ENCODE results near the gene PCGF6. TPM values are rescaled to one million over a fixed set of nuclear protein-coding genes. Genes with fewer than 3 reads are reported as not detected.
"Not testable (repeated sequence)": the region's sequence is repeated elsewhere in the genome, so short reads cannot be mapped to it uniquely, and the experiment has no call there.

PCGF6 gene
- total and polyA plus RNA-seq, 11 donors = 5.3 to 8.5 (median 6.6) TPM

GRCh38 chr10:103355906-103356599 lies 5.1 kb upstream of the PCGF6 start:
- Histone ChIP-seq H3K4me3 (no peak overlapping the region), H3K27me3 (no peaks in the 10 kb centered on the region), H3K36me3 (no peaks in the 10 kb centered on the region), H3K27ac (no peak overlapping the region), H3K4me1 (peaks cover 0 to 5% (median 2%) of the 10 kb centered on the region in 12 donors), H3K9me3 (no peaks in the 10 kb centered on the region)
- ATAC-seq (no peak), DNase-seq (no peak)
- intact Hi-C loops (cut with DNase I) = no loop called here
- 74 to 80% (median 78%) methylated on average over 5 of the region's 5 CpGs for WGBS, 4 donors
- TF ChIP-seq POLR2A (IDR thresholded peaks at IDR 0.05) (no peak), CTCF (IDR thresholded peaks at IDR 0.05) (no peak)

- WGBS, 4 donors = 90 to 95% (median 91%) methylated on average over 4 of the region's 4 CpGs
- H3K4me3 ChIP-seq; H3K36me3 ChIP-seq; H3K9me3 ChIP-seq; DNase-seq; H3K27me3 ChIP-seq; intact Hi-C loops (cut with DNase I); H3K27ac ChIP-seq; ATAC-seq: not testable (repeated sequence)
- peaks cover 0 to 13% (median 6%) of the 10 kb centered on the region in 12 donors for H3K4me1 ChIP-seq
These were observed 3.6 kb upstream of the PCGF6 start for GRCh38 chr10:103354567-103354966.

GRCh38 chr10:103353281-103353680 lies 2.3 kb upstream of the PCGF6 start:
- ATAC-seq (no peak), DNase-seq (no peak)
- TF ChIP-seq CTCF (IDR thresholded peaks at IDR 0.05) (no peak), POLR2A (IDR thresholded peaks at IDR 0.05) (no peak)
- Histone ChIP-seq H3K27me3 (no peaks in the 10 kb centered on the region), H3K27ac (no peak overlapping the region), H3K4me1 (peaks cover 0 to 14% (median 6%) of the 10 kb centered on the region in 12 donors), H3K4me3 (no peak overlapping the region), H3K9me3 (no peaks in the 10 kb centered on the region), H3K36me3 (peaks cover 0 to 8% (median 4%) of the 10 kb centered on the region in 9 donors)
- 31 to 44% (median 35%) methylated on average over 2 of the region's 2 CpGs for WGBS, 4 donors
- intact Hi-C loops (cut with DNase I) = no loop called here

GRCh38 chr10:103350175-103350516 lies 794 bp downstream of the PCGF6 start:
- H3K4me3 ChIP-seq = peak overlapping the region; percentile 54 to 91 (median 78)
- H3K36me3 ChIP-seq = peaks cover 0 to 39% (median 34%) of the 10 kb centered on the region in 9 donors
- peak overlapping the region in 10 of 12 donors; percentile 62 to 87 (median 78) for H3K27ac ChIP-seq
- intact Hi-C loops (cut with DNase I) = no loop called here
- WGBS, 4 donors = 58 to 60% (median 59%) methylated on average over 16 of the region's 16 CpGs
- DNase-seq = no peak
- H3K9me3 ChIP-seq = no peaks in the 10 kb centered on the region
- TF ChIP-seq POLR2A (IDR thresholded peaks at IDR 0.05) (no peak), CTCF (IDR thresholded peaks at IDR 0.05) (no peak)
- H3K4me1 ChIP-seq = peaks cover 0 to 14% (median 6%) of the 10 kb centered on the region in 12 donors
- no peak for ATAC-seq
- no peaks in the 10 kb centered on the region for H3K27me3 ChIP-seq
